Liver (tissue), 9 donors: Measurements from ENCODE around the gene MRPL21. TPM values are rescaled to one million over a fixed set of nuclear protein-coding genes. Genes with fewer than 3 reads are reported as not detected.

ENCODE experiments used
- DNase-seq: peaks from one replicate; pipeline ENCODE4 v3.0.0-alpha.2; 2017; ENCODE audit warnings: low spot score
- H3K27ac ChIP-seq, 2 donors: one replicate each; pipeline ENCODE4 v1.7.0; 2013; ENCODE audit warnings: inconsistent platforms in 2 of 2, low read length in 2 of 2, control low read depth in 1 of 2, low read depth in 1 of 2, mild to moderate bottlenecking in 1 of 2
- H3K27me3 ChIP-seq, 4 donors: one replicate each; pipeline versions ENCODE4 v1.6.1 to v1.7.0; 2013; ENCODE audit warnings: low read length in 3 of 4, inconsistent platforms in 1 of 4, mild to moderate bottlenecking in 1 of 4, moderate library complexity in 1 of 4; ENCODE audit not compliant: control insufficient read depth in 4 of 4, insufficient read depth in 4 of 4
- H3K36me3 ChIP-seq, 4 donors: one replicate each; pipeline versions ENCODE4 v1.6.1 to v1.7.0; 2013; ENCODE audit warnings: low read length in 3 of 4, mild to moderate bottlenecking in 3 of 4, low read depth in 1 of 4, moderate library complexity in 1 of 4; ENCODE audit not compliant: control insufficient read depth in 4 of 4, insufficient read depth in 3 of 4
- H3K4me1 ChIP-seq, 4 donors: one replicate each; pipeline versions ENCODE4 v1.6.1 to v1.7.0; 2013; ENCODE audit warnings: low read length in 3 of 4, mild to moderate bottlenecking in 3 of 4, moderate library complexity in 1 of 4; ENCODE audit not compliant: control insufficient read depth in 4 of 4, insufficient read depth in 4 of 4
- H3K4me3 ChIP-seq, 3 donors: one replicate each; pipeline versions ENCODE4 v1.6.1 to v1.7.0; 2013; ENCODE audit warnings: low read length in 3 of 3, control low read depth in 1 of 3, low read depth in 1 of 3, mild to moderate bottlenecking in 1 of 3
- H3K9ac ChIP-seq, 2 donors: one replicate each; pipeline ENCODE4 v1.7.0; 2013; ENCODE audit warnings: low read length in 2 of 2, mild to moderate bottlenecking in 2 of 2, moderate library complexity in 2 of 2, control low read depth in 1 of 2, low read depth in 1 of 2
- H3K9me3 ChIP-seq, 4 donors: one replicate each; pipeline versions ENCODE4 v1.6.1 to v1.7.0; 2013; ENCODE audit warnings: low read length in 3 of 4; ENCODE audit not compliant: control insufficient read depth in 4 of 4
- EGR1 ChIP-seq, 2 donors: IDR thresholded peaks; 2 replicates each; pipeline ENCODE4 v1.6.1; 2016 to 2018; ENCODE audit warnings: antibody characterized with exemption in 2 of 2, low read depth in 2 of 2
- FOXA1 ChIP-seq: IDR thresholded peaks from 2 replicates; pipeline ENCODE4 v1.6.1; 2016; ENCODE audit warnings: antibody characterized with exemption
- FOXA2 ChIP-seq: IDR thresholded peaks from 2 replicates; pipeline ENCODE4 v1.6.1; 2016; ENCODE audit warnings: antibody characterized with exemption
- GABPA ChIP-seq, 2 donors: IDR thresholded peaks in 1 of 2; conservative IDR thresholded peaks in 1 of 2; 2 replicates each; pipeline ENCODE4 v1.6.1; 2016; ENCODE audit warnings: antibody characterized with exemption in 2 of 2, mild to moderate bottlenecking in 1 of 2, moderate library complexity in 1 of 2
- HNF4G ChIP-seq: IDR thresholded peaks from 2 replicates; pipeline ENCODE4 v1.6.1; 2016; ENCODE audit warnings: antibody characterized with exemption
- JUND ChIP-seq, 2 donors: IDR thresholded peaks; 2 replicates each; pipeline ENCODE4 v1.6.1; 2016; ENCODE audit warnings: antibody characterized with exemption in 2 of 2
- RAD21 ChIP-seq, 2 donors: IDR thresholded peaks; 2 replicates each; pipeline ENCODE4 v1.6.1; 2016; ENCODE audit warnings: antibody characterized with exemption in 2 of 2, mild to moderate bottlenecking in 2 of 2
- RXRA ChIP-seq, 2 donors: IDR thresholded peaks; 2 replicates each; pipeline ENCODE4 v1.6.1; 2017 to 2018; ENCODE audit warnings: antibody characterized with exemption in 2 of 2, mild to moderate bottlenecking in 1 of 2
- SP1 ChIP-seq: IDR thresholded peaks from 2 replicates; pipeline ENCODE4 v1.6.1; 2018; ENCODE audit warnings: antibody characterized with exemption, mild to moderate bottlenecking
- TAF1 ChIP-seq: conservative IDR thresholded peaks from 2 replicates; pipeline ENCODE4 v1.6.1; 2016; ENCODE audit warnings: antibody characterized with exemption, mild to moderate bottlenecking
- YY1 ChIP-seq: IDR thresholded peaks from 2 replicates; pipeline ENCODE4 v1.6.1; 2016; ENCODE audit warnings: antibody characterized with exemption, mild to moderate bottlenecking
- ZBTB33 ChIP-seq: IDR thresholded peaks from 2 replicates; pipeline ENCODE4 v1.6.1; 2016; ENCODE audit warnings: antibody characterized with exemption
- WGBS: extraction: QIAGEN DNeasy Blood & Tissue Kit; methylation state at CpG from one replicate; pipeline ENCODE4 v1.1.7; 2013; 5-methylcytosine and 5-hydroxymethylcytosine counted together
- polyA plus RNA-seq, 2 donors: library from polyadenylated mRNA; stranded (reverse) in 1 of 2; unstranded in 1 of 2; fragments of 200-250 nt in 1 of 2; fragments of >200 nt in 1 of 2; fragmentation: Nextera tagmentation in 1 of 2; extraction: Ambion mirVana in 1 of 2; gene quantifications; one replicate each; pipeline versions ENCODE4 v1.2.1 to v1.2.3, GENCODE V29; 2013 to 2015
- total RNA-seq, 2 donors: library from RNA; depleted of rRNA; stranded (reverse); fragments of >200 nt; gene quantifications; one replicate each; pipeline ENCODE4 v1.2.3, GENCODE V29; 2014
- TF ChIP-seq, protein P1 (sequence below): IDR thresholded peaks from 2 replicates; pipeline ENCODE4 v1.6.1; 2016; ENCODE audit warnings: antibody characterized with exemption
- TF ChIP-seq, protein P2 (sequence below): fragments of 150-350 bp; IDR thresholded peaks from 2 replicates; pipeline ENCODE4 v1.5.1; 2017; ENCODE audit warnings: improper control_type of control experiment, low read depth, low read length; ENCODE audit not compliant: missing input control
- donor health status: healthy.
- donor health status: healthy.
- donor health status: healthy.
- donor health status: healthy.
- donor health status: healthy.

The MRPL21 gene
- total and polyA plus RNA-seq, 4 donors: 22.3 to 76.8 (median 35.4) TPM

DNA sequence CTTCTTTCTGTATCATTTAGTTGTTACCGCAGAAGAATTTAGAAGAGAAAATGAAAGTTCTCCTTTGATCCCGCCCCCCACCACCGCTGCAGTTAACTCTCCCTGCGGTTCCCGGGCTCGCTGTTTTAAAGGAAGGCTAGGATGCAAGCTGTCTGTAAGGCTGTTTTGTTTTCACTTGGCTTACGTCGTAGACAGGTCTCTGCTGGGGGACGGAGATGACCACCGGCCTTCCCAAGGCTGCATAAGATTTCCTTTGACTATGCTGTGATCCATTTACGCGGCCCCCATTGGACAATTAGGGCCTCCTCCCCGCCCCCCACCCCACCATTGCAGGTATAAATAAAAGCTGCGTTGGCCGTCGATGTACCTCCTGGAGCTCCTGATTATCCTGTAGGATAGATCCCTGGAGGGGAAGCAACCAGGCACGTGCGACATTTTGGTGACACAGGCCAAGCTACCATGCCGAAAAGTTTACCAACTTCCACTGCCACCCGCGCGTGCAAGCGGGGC, 60.5 kb downstream of the MRPL21 start:
- Histone ChIP-seq H3K4me1 (peaks cover 16 to 76% (median 55%) of the 10 kb centered on the region in 4 donors), H3K27me3 (no peaks in the 10 kb centered on the region), H3K4me3 (peak overlapping the region; percentile 27 to 96 (median 37)), H3K27ac (peak overlapping the region; percentile 96 to 98), H3K36me3 (no peaks in the 10 kb centered on the region), H3K9ac (peak overlapping the region in 1 of 2 donors; percentile 33), H3K9me3 (no peaks in the 10 kb centered on the region)
- WGBS: 15% methylated on average over 23 of the region's 23 CpGs
- DNase-seq: no peak
- no peak for TF ChIP-seq YY1
- TF ChIP-seq RXRA (IDR thresholded peaks at IDR 0.05): no peak
- TF ChIP-seq, protein P1, sequence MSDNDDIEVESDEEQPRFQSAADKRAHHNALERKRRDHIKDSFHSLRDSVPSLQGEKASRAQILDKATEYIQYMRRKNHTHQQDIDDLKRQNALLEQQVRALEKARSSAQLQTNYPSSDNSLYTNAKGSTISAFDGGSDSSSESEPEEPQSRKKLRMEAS: no peak
- no peak for TF ChIP-seq FOXA1
- no peak for TF ChIP-seq ZBTB33
- no peak for TF ChIP-seq GABPA (IDR thresholded peaks at IDR 0.05 in 1 of 2, conservative IDR thresholded peaks at IDR 0.05 in 1 of 2)
- no peak for TF ChIP-seq SP1
- no peak for TF ChIP-seq FOXA2

DNA sequence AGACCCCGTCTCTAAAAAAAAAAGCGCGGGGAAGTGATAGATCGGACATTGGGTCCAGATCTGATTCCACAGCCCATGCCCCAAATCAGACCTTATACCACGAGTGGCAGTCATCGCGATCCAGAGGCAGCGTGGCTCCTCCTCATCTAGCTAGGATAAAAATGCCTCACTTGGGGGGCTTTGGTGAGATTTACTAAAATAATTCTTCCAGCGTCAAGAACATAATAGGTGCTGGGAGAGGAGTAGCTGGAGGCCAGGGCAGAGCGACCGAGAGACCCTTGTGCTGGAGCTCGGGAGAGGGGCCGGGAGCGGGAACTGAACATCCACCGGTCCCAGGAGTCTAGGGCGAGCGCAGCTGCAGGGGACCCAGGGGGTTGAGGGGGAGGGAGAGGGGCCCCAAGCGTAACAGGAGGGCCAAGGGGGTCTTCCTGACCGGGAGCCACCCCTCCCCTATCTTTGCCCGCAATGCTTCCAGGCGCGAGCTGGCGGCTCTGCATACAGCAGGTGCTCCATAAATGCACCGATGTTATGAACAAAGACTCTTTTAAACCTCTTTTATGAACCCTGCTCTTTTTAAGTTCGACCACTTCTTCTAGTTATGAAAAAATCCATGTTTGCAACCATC, 61.1 kb downstream of the MRPL21 start:
- Histone ChIP-seq H3K27me3 (no peaks in the 10 kb centered on the region), H3K4me3 (peak overlapping the region; percentile 27 to 96 (median 37)), H3K36me3 (no peaks in the 10 kb centered on the region), H3K9me3 (no peaks in the 10 kb centered on the region), H3K9ac (peak overlapping the region in 1 of 2 donors; percentile 33), H3K4me1 (peaks cover 21 to 82% (median 61%) of the 10 kb centered on the region in 4 donors), H3K27ac (peak overlapping the region; percentile 96 to 98)
- no peak for TF ChIP-seq FOXA2
- TF ChIP-seq, protein P1: no peak
- no peak for DNase-seq
- WGBS: 57% methylated on average over 25 of the region's 25 CpGs

GRCh38 chr11:68841718-68842426, 61.8 kb downstream of the MRPL21 start, which contains the start of gene CPT1A:
Gene CPT1A (minus strand): TSS chr11:68841916. CDS start chr11:68815474, 26,442 bp downstream.
- 8% methylated on average over 82 of the region's 82 CpGs for WGBS
- Histone ChIP-seq H3K9me3 (no peaks in the 10 kb centered on the region), H3K27ac (peak within 1 kb of the TSS; percentile 96 to 98), H3K4me1 (peaks cover 24 to 84% (median 67%) of the 10 kb centered on the region in 4 donors), H3K4me3 (peak within 1 kb of the TSS; percentile 74 to 96 (median 87)), H3K36me3 (peaks cover 0 to 4% (median 0%) of the 10 kb centered on the region in 4 donors), H3K9ac (peak within 1 kb of the TSS; percentile 39 to 54), H3K27me3 (no peaks in the 10 kb centered on the region)
- TF ChIP-seq JUND (IDR thresholded peaks at IDR 0.05): no peak
- no peak for TF ChIP-seq RAD21 (IDR thresholded peaks at IDR 0.05)
- TF ChIP-seq, protein P2, sequence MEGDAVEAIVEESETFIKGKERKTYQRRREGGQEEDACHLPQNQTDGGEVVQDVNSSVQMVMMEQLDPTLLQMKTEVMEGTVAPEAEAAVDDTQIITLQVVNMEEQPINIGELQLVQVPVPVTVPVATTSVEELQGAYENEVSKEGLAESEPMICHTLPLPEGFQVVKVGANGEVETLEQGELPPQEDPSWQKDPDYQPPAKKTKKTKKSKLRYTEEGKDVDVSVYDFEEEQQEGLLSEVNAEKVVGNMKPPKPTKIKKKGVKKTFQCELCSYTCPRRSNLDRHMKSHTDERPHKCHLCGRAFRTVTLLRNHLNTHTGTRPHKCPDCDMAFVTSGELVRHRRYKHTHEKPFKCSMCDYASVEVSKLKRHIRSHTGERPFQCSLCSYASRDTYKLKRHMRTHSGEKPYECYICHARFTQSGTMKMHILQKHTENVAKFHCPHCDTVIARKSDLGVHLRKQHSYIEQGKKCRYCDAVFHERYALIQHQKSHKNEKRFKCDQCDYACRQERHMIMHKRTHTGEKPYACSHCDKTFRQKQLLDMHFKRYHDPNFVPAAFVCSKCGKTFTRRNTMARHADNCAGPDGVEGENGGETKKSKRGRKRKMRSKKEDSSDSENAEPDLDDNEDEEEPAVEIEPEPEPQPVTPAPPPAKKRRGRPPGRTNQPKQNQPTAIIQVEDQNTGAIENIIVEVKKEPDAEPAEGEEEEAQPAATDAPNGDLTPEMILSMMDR: no peak
- TF ChIP-seq FOXA1: no peak
- no peak for TF ChIP-seq YY1
- no peak for TF ChIP-seq HNF4G
- no peak for TF ChIP-seq EGR1 (IDR thresholded peaks at IDR 0.05; ENCODE audit: low read depth in 2 of 2)
- no peak for TF ChIP-seq TAF1
- peak; percentile 80 for DNase-seq
